BLaER1 treated with 17β-estradiol and CSF1 and Interleukin-3, amounts not matched to agents 10 nM and 100 nM (cell line): ENCODE data around the gene PRORP.

Source experiments
- H3K27ac ChIP-seq, 11 experiments: shearing (Covaris generic); formaldehyde crosslinking; 2 replicates each; pipeline ENCODE4 v1.8.1; 2022
- H3K27me3 ChIP-seq, 11 experiments: shearing (Covaris generic); formaldehyde crosslinking; 2 replicates each; pipeline ENCODE4 v1.8.1; 2022
- H3K36me3 ChIP-seq, 11 experiments: shearing (Covaris generic); formaldehyde crosslinking; 2 replicates each; pipeline ENCODE4 v1.8.1; 2022
- H3K4me1 ChIP-seq, 10 experiments: shearing (Covaris generic); formaldehyde crosslinking; 2 replicates each; pipeline ENCODE4 v1.8.1; 2022
- H3K4me2 ChIP-seq, 11 experiments: shearing (Covaris generic); formaldehyde crosslinking; 2 replicates each; pipeline ENCODE4 v1.8.1; 2022
- H3K4me3 ChIP-seq, 10 experiments: shearing (Covaris generic); formaldehyde crosslinking; 2 replicates each; pipeline ENCODE4 v1.8.1; 2022
- H3K9ac ChIP-seq, 11 experiments: shearing (Covaris generic); formaldehyde crosslinking; 2 replicates each; pipeline ENCODE4 v1.8.1; 2022
- H3K9me3 ChIP-seq, 11 experiments: shearing (Covaris generic); formaldehyde crosslinking; replicated peaks in 1 of 11; 2 replicates each; pipeline ENCODE4 v1.8.1; 2022
- H4K20me1 ChIP-seq, 11 experiments: shearing (Covaris generic); formaldehyde crosslinking; 2 replicates each; pipeline ENCODE4 v1.8.1; 2022
- Cebpa-rat ChIP-seq, 11 experiments: shearing (Covaris generic); IDR thresholded peaks; 2 replicates each; pipeline ENCODE4 v1.8.1; 2022

The PRORP gene

GRCh38 chr14:35124127-35124526 lies 1.8 kb downstream of the PRORP start:
- Histone ChIP-seq H3K27me3 (no peaks in the 10 kb centered on the region), H3K36me3 (peaks cover 34 to 55% (median 45%) of the 10 kb centered on the region in 11 experiments), H3K4me2 (peak overlapping the region; percentile 81 to 98 (median 90)), H3K27ac (peak overlapping the region in 8 of 11 experiments; percentile 93 to 100 (median 98); a peak in 12 of 22 replicates), H3K4me1 (peaks cover 39 to 56% (median 48%) of the 10 kb centered on the region in 10 experiments), H3K4me3 (peak overlapping the region; percentile 64 to 90 (median 77); a peak in 18 of 20 replicates), H4K20me1 (no peaks in the 10 kb centered on the region), H3K9ac (peak overlapping the region in 8 of 11 experiments; percentile 86 to 99 (median 96); a peak in 12 of 22 replicates), H3K9me3 (no peaks in the 10 kb centered on the region; a peak in 3 of 22 replicates)
- no peak for TF ChIP-seq Cebpa-rat (IDR thresholded peaks at IDR 0.05)

- no peak for TF ChIP-seq Cebpa-rat (IDR thresholded peaks at IDR 0.05)
- H3K4me1 ChIP-seq: peaks cover 0 to 9% (median 0%) of the 10 kb centered on the region in 10 experiments; a peak in 1 of 20 replicates
- peaks cover 0 to 25% (median 8%) of the 10 kb centered on the region in 11 experiments; a peak in 10 of 22 replicates for H4K20me1 ChIP-seq
- H3K4me2 ChIP-seq: no peak overlapping the region
- peaks cover 82 to 100% (median 95%) of the 10 kb centered on the region in 11 experiments for H3K36me3 ChIP-seq
- H3K27me3 ChIP-seq: no peaks in the 10 kb centered on the region
- H3K27ac ChIP-seq: no peak overlapping the region
- H3K4me3 ChIP-seq: no peak overlapping the region
- peaks cover 0 to 22% (median 18%) of the 10 kb centered on the region in 11 experiments; a peak in 19 of 22 replicates for H3K9me3 ChIP-seq
- H3K9ac ChIP-seq: no peak overlapping the region
Observed at GRCh38 chr14:35133542-35134328, 11.4 kb downstream of the PRORP start.

GRCh38 chr14:35134329-35135123 lies 12.2 kb downstream of the PRORP start:
- no peak for TF ChIP-seq Cebpa-rat (IDR thresholded peaks at IDR 0.05)
- Histone ChIP-seq H3K9ac (no peak overlapping the region), H3K4me3 (no peak overlapping the region), H4K20me1 (peaks cover 0 to 29% (median 8%) of the 10 kb centered on the region in 11 experiments; a peak in 10 of 22 replicates), H3K36me3 (peaks cover 79 to 100% (median 91%) of the 10 kb centered on the region in 11 experiments), H3K27ac (no peak overlapping the region), H3K9me3 (peaks cover 0 to 22% (median 18%) of the 10 kb centered on the region in 11 experiments; a peak in 19 of 22 replicates), H3K27me3 (no peaks in the 10 kb centered on the region), H3K4me1 (peaks cover 0 to 9% (median 0%) of the 10 kb centered on the region in 10 experiments; a peak in 1 of 20 replicates), H3K4me2 (no peak overlapping the region)

- peaks cover 41 to 91% (median 74%) of the 10 kb centered on the region in 11 experiments for H3K36me3 ChIP-seq
- no peak for TF ChIP-seq Cebpa-rat (IDR thresholded peaks at IDR 0.05)
Observed at GRCh38 chr14:35138585-35138984, 16.2 kb downstream of the PRORP start.

GRCh38 chr14:35140718-35141581 lies 18.6 kb downstream of the PRORP start:
- H3K36me3 ChIP-seq: peaks cover 33 to 91% (median 67%) of the 10 kb centered on the region in 11 experiments
- H4K20me1 ChIP-seq: peaks cover 0 to 38% (median 8%) of the 10 kb centered on the region in 11 experiments; a peak in 10 of 22 replicates
- H3K27ac ChIP-seq: no peak overlapping the region
- H3K4me3 ChIP-seq: no peak overlapping the region
- no peak for TF ChIP-seq Cebpa-rat (IDR thresholded peaks at IDR 0.05)
- H3K27me3 ChIP-seq: no peaks in the 10 kb centered on the region
- no peak overlapping the region for H3K4me2 ChIP-seq
- H3K9ac ChIP-seq: no peak overlapping the region
- H3K4me1 ChIP-seq: no peaks in the 10 kb centered on the region
- H3K9me3 ChIP-seq: no peaks in the 10 kb centered on the region

More at GRCh38 chr14:35138585-35138984, 16.2 kb downstream of the PRORP start:
- H3K4me3 ChIP-seq: no peak overlapping the region
- H3K9me3 ChIP-seq: no peaks in the 10 kb centered on the region
- H4K20me1 ChIP-seq: peaks cover 0 to 38% (median 16%) of the 10 kb centered on the region in 11 experiments; a peak in 11 of 22 replicates
- no peaks in the 10 kb centered on the region for H3K27me3 ChIP-seq
- no peak overlapping the region; a peak in 1 of 22 replicates for H3K9ac ChIP-seq
- no peaks in the 10 kb centered on the region for H3K4me1 ChIP-seq
- H3K4me2 ChIP-seq: no peak overlapping the region
- no peak overlapping the region for H3K27ac ChIP-seq

- no peak for TF ChIP-seq Cebpa-rat (IDR thresholded peaks at IDR 0.05)
- H3K36me3 ChIP-seq: peaks cover 38 to 88% (median 73%) of the 10 kb centered on the region in 11 experiments
Observed at GRCh38 chr14:35144029-35144428, 21.7 kb downstream of the PRORP start.

GRCh38 chr14:35146711-35147149 lies 24.4 kb downstream of the PRORP start:
- Histone ChIP-seq H3K36me3 (peaks cover 52 to 97% (median 81%) of the 10 kb centered on the region in 11 experiments), H3K9me3 (peaks cover 0 to 17% (median 11%) of the 10 kb centered on the region in 11 experiments; a peak in 12 of 22 replicates), H3K9ac (no peak overlapping the region), H3K4me2 (no peak overlapping the region), H3K4me3 (no peak overlapping the region), H3K27me3 (no peaks in the 10 kb centered on the region), H4K20me1 (peaks cover 0 to 2% (median 0%) of the 10 kb centered on the region in 11 experiments; a peak in 2 of 22 replicates), H3K4me1 (no peaks in the 10 kb centered on the region), H3K27ac (no peak overlapping the region)
- no peak for TF ChIP-seq Cebpa-rat (IDR thresholded peaks at IDR 0.05)

More at GRCh38 chr14:35144029-35144428, 21.7 kb downstream of the PRORP start:
- H3K9ac ChIP-seq: no peak overlapping the region
- peaks cover 0 to 25% (median 2%) of the 10 kb centered on the region in 11 experiments; a peak in 8 of 22 replicates for H4K20me1 ChIP-seq
- no peak overlapping the region for H3K27ac ChIP-seq
- no peaks in the 10 kb centered on the region for H3K27me3 ChIP-seq
- H3K4me1 ChIP-seq: no peaks in the 10 kb centered on the region
- H3K4me3 ChIP-seq: no peak overlapping the region
- H3K9me3 ChIP-seq: peaks cover 0 to 13% (median 9%) of the 10 kb centered on the region in 11 experiments; a peak in 9 of 22 replicates
- H3K4me2 ChIP-seq: no peak overlapping the region

- no peak for TF ChIP-seq Cebpa-rat (IDR thresholded peaks at IDR 0.05)
- Histone ChIP-seq H3K27ac (no peak overlapping the region), H3K4me3 (no peak overlapping the region)
Observed at GRCh38 chr14:35147186-35147585, 24.8 kb downstream of the PRORP start.

More at GRCh38 chr14:35147186-35147585, 24.8 kb downstream of the PRORP start:
- Histone ChIP-seq H3K4me1 (no peaks in the 10 kb centered on the region), H3K4me2 (no peak overlapping the region), H3K9ac (no peak overlapping the region), H3K27me3 (no peaks in the 10 kb centered on the region), H3K36me3 (peaks cover 53 to 93% (median 77%) of the 10 kb centered on the region in 11 experiments), H3K9me3 (peaks cover 0 to 17% (median 12%) of the 10 kb centered on the region in 11 experiments; a peak in 15 of 22 replicates), H4K20me1 (no peaks in the 10 kb centered on the region; a peak in 1 of 22 replicates)
